Dendritic cell treated with granulocyte-macrophage colony-stimulating factor and Interleukin-4, amounts not matched to agents 40 ng/mL and 50 ng/mL, for 4 days (primary cell): ENCODE measurements around the gene SLC25A45.

Experiments
- H3K27ac Mint-ChIP-seq: one replicate; pipeline ENCODE4 v1.8.0; 2022; ENCODE audit warnings: mild to moderate bottlenecking, mixed read lengths
- H3K27me3 Mint-ChIP-seq: one replicate; pipeline ENCODE4 v1.8.0; 2022; ENCODE audit warnings: mild to moderate bottlenecking, mixed read lengths
- H3K36me3 Mint-ChIP-seq: one replicate; pipeline ENCODE4 v1.8.0; 2022; ENCODE audit warnings: low read depth, mixed read lengths
- H3K4me1 Mint-ChIP-seq: one replicate; pipeline ENCODE4 v1.8.0; 2022; ENCODE audit warnings: low read depth, mixed read lengths
- H3K4me3 Mint-ChIP-seq: one replicate; pipeline ENCODE4 v1.8.0; 2022; ENCODE audit warnings: mild to moderate bottlenecking, moderate library complexity, mixed read lengths
- H3K9me3 Mint-ChIP-seq: one replicate; pipeline ENCODE4 v1.8.0; 2022; ENCODE audit warnings: mixed read lengths
- intact Hi-C: fragments of 100-400 bp; cut with micrococcal nuclease; formaldehyde crosslinking; loops from one replicate; pipeline ENCODE4 v1.15.0; 2022

Gene SLC25A45

DNA sequence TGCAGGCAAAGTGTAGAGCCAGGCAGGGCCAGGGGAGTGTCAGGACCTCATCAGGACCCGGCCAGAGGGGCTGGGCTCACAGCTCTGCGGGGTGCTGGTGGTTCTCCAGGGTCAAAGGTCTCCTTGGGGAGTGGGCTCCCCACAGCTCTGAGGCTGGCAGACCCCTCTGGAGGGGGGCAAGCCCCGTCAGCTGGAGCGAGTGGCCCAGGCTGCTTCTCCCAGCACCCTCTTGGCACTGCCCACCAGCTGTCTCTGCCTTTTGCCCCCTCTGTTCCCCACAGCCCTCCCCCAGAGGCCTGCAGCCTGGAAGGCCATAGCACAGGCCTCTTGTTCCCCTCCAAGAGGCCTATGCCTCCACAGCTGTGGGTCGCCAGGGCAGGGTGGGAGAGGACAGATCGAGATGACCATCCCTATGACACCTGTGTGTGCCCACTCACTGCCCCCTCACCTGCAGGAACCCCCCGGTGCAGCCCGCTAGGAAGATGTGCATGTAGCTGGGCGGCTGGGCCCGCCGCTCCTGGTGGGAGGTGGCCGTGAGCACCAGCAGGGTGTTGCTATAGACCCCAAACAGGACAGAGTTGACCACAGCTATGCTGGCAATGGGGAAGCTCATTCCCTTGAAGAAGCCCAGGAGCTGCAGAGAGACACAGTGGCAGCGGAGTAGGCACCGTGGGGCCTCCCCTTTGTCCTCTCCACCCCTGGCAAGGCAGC is 3.4 kb downstream of the SLC25A45 start:
- H3K27me3 Mint-ChIP-seq: no peaks in the 10 kb centered on the region
- intact Hi-C loops: loop anchor here (1.0 kb wide), 1 partner anchor 7 kb away; the partner anchor contains the start of gene FRMD8
- H3K4me3 Mint-ChIP-seq: no peak overlapping the region
- H3K36me3 Mint-ChIP-seq: peaks cover 28% of the 10 kb centered on the region
- peaks cover 62% of the 10 kb centered on the region for H3K4me1 Mint-ChIP-seq
- H3K27ac Mint-ChIP-seq: peak overlapping the region; percentile 98
- H3K9me3 Mint-ChIP-seq: no peaks in the 10 kb centered on the region

DNA sequence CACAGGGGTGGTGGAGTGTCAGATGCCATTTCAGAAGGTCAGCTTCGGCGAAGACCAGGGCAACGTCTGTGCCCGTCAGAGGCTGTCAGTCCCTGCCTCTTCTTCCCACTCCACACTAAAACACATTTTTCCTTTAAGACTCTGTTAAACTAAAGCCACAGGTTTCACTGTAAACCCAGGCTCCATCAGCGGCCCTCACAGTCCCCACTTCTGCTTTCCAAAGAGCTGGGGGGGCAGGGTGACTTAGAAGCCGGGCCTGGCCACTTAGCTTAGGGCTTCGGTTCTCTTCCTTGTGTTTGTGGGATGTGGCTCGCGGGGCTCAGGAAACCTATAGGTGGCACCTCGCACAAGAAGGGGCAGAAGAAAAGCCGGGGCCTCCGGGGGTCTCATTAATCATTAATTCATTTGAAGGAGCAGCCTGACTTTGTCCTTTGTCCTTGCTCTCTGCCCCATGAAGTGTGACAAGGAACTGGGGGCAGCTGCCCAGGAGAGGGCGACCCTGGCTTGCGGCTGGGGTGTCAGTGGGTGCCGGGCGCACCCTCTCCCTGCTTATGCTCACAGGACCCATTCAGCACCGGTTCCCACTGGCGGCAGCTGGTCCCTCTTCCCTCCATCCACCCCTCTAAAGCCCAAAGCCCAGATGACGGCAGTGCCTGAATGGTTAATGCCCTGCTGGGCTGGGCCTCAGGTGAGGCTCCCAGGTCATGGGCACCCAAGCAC is 4.1 kb downstream of the SLC25A45 start:
- peaks cover 28% of the 10 kb centered on the region for H3K36me3 Mint-ChIP-seq
- peaks cover 57% of the 10 kb centered on the region for H3K4me1 Mint-ChIP-seq
- intact Hi-C loops: loop anchor here (1.0 kb wide), 1 partner anchor 8 kb away; the partner anchor contains the start of gene FRMD8
- no peaks in the 10 kb centered on the region for H3K9me3 Mint-ChIP-seq
- H3K27ac Mint-ChIP-seq: peak overlapping the region; percentile 98
- H3K27me3 Mint-ChIP-seq: no peaks in the 10 kb centered on the region
- peak overlapping the region; percentile 40 for H3K4me3 Mint-ChIP-seq

- no peak overlapping the region for H3K4me3 Mint-ChIP-seq
- peaks cover 28% of the 10 kb centered on the region for H3K36me3 Mint-ChIP-seq
- H3K27ac Mint-ChIP-seq: peak overlapping the region; percentile 98
- H3K9me3 Mint-ChIP-seq: no peaks in the 10 kb centered on the region
- peaks cover 51% of the 10 kb centered on the region for H3K4me1 Mint-ChIP-seq
- peaks cover 1% of the 10 kb centered on the region for H3K27me3 Mint-ChIP-seq
- intact Hi-C loops: loop anchor here (1.0 kb wide), 1 partner anchor 9 kb away; the partner anchor contains the start of gene FRMD8
Observed at GRCh38 chr11:65377777-65378176, 4.7 kb downstream of the SLC25A45 start.

DNA sequence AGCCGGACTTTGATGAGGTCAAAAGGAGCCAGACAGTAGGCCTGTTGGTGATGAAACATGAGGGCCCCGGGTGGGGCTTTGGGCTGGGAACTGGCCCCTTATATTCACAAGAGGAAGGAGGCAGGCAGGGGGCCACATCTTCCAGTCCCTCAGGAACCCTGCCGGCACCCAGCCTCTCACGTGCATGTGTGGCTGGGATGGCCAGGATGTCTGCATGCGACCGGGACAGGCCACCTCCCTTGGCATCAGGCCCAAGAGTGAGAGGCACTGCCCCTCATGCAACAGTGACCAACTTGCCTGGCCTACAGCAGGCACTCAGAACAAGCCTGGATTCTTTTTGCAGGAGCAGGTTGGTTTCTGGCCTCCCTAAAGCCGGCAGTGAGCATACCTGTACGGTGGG is 5.4 kb downstream of the SLC25A45 start:
- H3K9me3 Mint-ChIP-seq: no peaks in the 10 kb centered on the region
- H3K27ac Mint-ChIP-seq: peak overlapping the region; percentile 98
- H3K27me3 Mint-ChIP-seq: peaks cover 2% of the 10 kb centered on the region
- H3K4me3 Mint-ChIP-seq: no peak overlapping the region
- peaks cover 28% of the 10 kb centered on the region for H3K36me3 Mint-ChIP-seq
- peaks cover 50% of the 10 kb centered on the region for H3K4me1 Mint-ChIP-seq
- intact Hi-C loops: no loop called here

GRCh38 chr11:65376138-65376713 is 6.2 kb downstream of the SLC25A45 start:
- Mint-ChIP-seq H3K9me3 (no peaks in the 10 kb centered on the region), H3K4me3 (no peak overlapping the region), H3K27ac (peak overlapping the region; percentile 98), H3K27me3 (peaks cover 2% of the 10 kb centered on the region), H3K4me1 (peaks cover 57% of the 10 kb centered on the region), H3K36me3 (peaks cover 28% of the 10 kb centered on the region)
- intact Hi-C loops: no loop called here

- Mint-ChIP-seq H3K4me3 (no peak overlapping the region), H3K36me3 (peaks cover 20% of the 10 kb centered on the region), H3K9me3 (no peaks in the 10 kb centered on the region), H3K27me3 (peaks cover 3% of the 10 kb centered on the region), H3K4me1 (peaks cover 60% of the 10 kb centered on the region), H3K27ac (peak overlapping the region; percentile 14)
- intact Hi-C loops: no loop called here
Observed at GRCh38 chr11:65375012-65375411, 7.4 kb downstream of the SLC25A45 start.

DNA sequence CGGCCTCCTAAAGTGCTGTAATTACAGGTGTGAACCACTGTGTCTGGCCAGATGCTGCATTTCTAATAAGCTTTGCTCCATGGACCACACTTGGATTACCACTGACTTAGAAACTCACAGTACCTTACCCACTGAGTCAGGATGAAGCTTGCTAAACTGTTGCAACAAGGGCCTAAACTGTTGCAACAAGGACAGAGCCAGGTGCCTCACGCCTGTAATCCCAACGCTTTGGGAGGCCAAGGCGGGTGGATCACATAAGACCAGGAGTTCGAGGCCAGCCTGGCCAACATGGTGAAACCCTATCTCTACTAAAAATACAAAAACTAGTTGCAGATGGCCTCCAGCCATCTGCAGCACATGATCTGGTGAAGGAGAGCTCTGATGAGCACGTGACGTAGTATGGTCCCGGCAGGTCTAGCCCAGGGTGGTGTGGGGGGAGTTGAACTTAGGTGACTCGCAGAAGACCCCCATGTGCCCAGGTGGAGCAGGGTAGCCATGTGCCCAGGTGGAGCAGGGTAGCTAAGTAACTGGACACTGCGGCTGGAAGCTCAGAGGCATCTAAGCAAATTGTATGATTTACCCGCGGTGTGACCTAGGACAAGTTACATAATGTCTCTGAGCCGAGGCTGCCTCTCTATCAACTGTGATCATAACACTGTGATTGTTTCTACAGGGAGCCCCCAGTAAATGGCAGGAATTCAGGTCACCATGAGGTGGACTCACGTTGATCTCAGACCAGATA is 8.4 kb downstream of the SLC25A45 start:
- Mint-ChIP-seq H3K4me1 (peaks cover 50% of the 10 kb centered on the region), H3K36me3 (peaks cover 14% of the 10 kb centered on the region), H3K27ac (no peak overlapping the region), H3K4me3 (no peak overlapping the region), H3K9me3 (no peaks in the 10 kb centered on the region), H3K27me3 (peaks cover 4% of the 10 kb centered on the region)
- intact Hi-C loops: no loop called here

DNA sequence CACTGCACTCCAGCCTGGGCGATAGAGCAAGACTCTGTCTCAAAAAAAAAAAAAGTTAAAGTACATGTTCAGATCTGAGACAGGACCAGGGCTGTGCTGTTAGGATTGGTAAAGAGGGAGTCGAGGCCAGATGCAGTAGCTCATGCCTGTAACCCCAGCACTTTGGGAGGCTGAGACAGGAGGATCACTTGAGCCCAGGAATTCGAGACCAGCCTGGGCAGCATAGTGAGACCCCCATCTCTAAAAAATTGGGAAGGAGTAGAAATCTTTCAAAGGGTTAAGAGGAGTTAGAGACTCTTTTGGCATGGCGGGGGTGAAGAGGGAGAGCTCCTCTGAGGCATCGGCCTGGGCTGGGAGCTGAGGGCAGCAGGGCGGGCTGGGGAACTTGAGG is 11.8 kb downstream of the SLC25A45 start:
- Mint-ChIP-seq H3K9me3 (no peaks in the 10 kb centered on the region), H3K36me3 (peaks cover 7% of the 10 kb centered on the region), H3K4me3 (no peak overlapping the region), H3K27ac (peak overlapping the region; percentile 70), H3K4me1 (peaks cover 35% of the 10 kb centered on the region), H3K27me3 (peaks cover 4% of the 10 kb centered on the region)
- intact Hi-C loops: no loop called here

GRCh38 chr11:65366340-65366773 is 16.1 kb downstream of the SLC25A45 start:
- Mint-ChIP-seq H3K36me3 (no peaks in the 10 kb centered on the region), H3K4me1 (peaks cover 36% of the 10 kb centered on the region), H3K9me3 (no peaks in the 10 kb centered on the region), H3K27ac (no peak overlapping the region), H3K4me3 (no peak overlapping the region), H3K27me3 (peaks cover 3% of the 10 kb centered on the region)
- intact Hi-C loops: loop anchor here (1.0 to 10.0 kb wide), 3 partner anchors 48 to 144 kb away; no protein-coding TSS in a partner anchor

GRCh38 chr11:65363770-65364169 is 18.7 kb downstream of the SLC25A45 start:
- peak overlapping the region; percentile 95 for H3K27ac Mint-ChIP-seq
- H3K36me3 Mint-ChIP-seq: no peaks in the 10 kb centered on the region
- H3K4me3 Mint-ChIP-seq: no peak overlapping the region
- H3K27me3 Mint-ChIP-seq: peaks cover 1% of the 10 kb centered on the region
- intact Hi-C loops: loop anchor here (10.0 kb wide), 2 partner anchors 51 to 101 kb away; no protein-coding TSS in a partner anchor
- H3K4me1 Mint-ChIP-seq: peaks cover 22% of the 10 kb centered on the region
- H3K9me3 Mint-ChIP-seq: no peaks in the 10 kb centered on the region

- Mint-ChIP-seq H3K4me3 (peak overlapping the region; percentile 64), H3K36me3 (no peaks in the 10 kb centered on the region), H3K27me3 (peaks cover 3% of the 10 kb centered on the region), H3K27ac (peak overlapping the region; percentile 95), H3K4me1 (peaks cover 25% of the 10 kb centered on the region), H3K9me3 (no peaks in the 10 kb centered on the region)
- intact Hi-C loops: loop anchor here (10.0 kb wide), 2 partner anchors 52 to 102 kb away; no protein-coding TSS in a partner anchor
Observed at GRCh38 chr11:65362966-65363365, 19.5 kb downstream of the SLC25A45 start.

GRCh38 chr11:65362320-65362931 is 20.0 kb downstream of the SLC25A45 start:
- H3K9me3 Mint-ChIP-seq: no peaks in the 10 kb centered on the region
- peak overlapping the region; percentile 95 for H3K27ac Mint-ChIP-seq
- intact Hi-C loops: loop anchor here (10.0 kb wide), 2 partner anchors 52 to 102 kb away; no protein-coding TSS in a partner anchor
- H3K27me3 Mint-ChIP-seq: peaks cover 8% of the 10 kb centered on the region
- H3K4me3 Mint-ChIP-seq: peak overlapping the region; percentile 64
- no peaks in the 10 kb centered on the region for H3K36me3 Mint-ChIP-seq
- H3K4me1 Mint-ChIP-seq: peaks cover 27% of the 10 kb centered on the region

- Mint-ChIP-seq H3K4me3 (no peak overlapping the region), H3K27ac (peak overlapping the region; percentile 7), H3K9me3 (no peaks in the 10 kb centered on the region), H3K27me3 (peaks cover 26% of the 10 kb centered on the region), H3K36me3 (peaks cover under 1% of the 10 kb centered on the region), H3K4me1 (peaks cover 40% of the 10 kb centered on the region)
- intact Hi-C loops: no loop called here
Observed at GRCh38 chr11:65357856-65358356, 24.5 kb downstream of the SLC25A45 start.
